ENCODE data around the gene FANCE. TPM values are rescaled to one million over a fixed set of nuclear protein-coding genes. Genes with fewer than 3 reads are reported as not detected.

The FANCE gene
- total and polyA plus RNA-seq, 2 experiments from 2014 or later: 5.4 to 25.5 TPM

GRCh38 chr6:35497571-35498421 lies 45.7 kb downstream of the FANCE start:
- H3K79me2 ChIP-seq (replicated peaks; ENCODE audit: insufficient read depth): peaks cover 33% of the 10 kb centered on the region
- TF ChIP-seq CREB1 (CRISPR knock-in tag; IDR thresholded peaks at IDR 0.05; ENCODE audit: low read depth): peak; percentile 8; the same call in 1 of the 2 replicates
- no peak for TF ChIP-seq NANOG (IDR thresholded peaks at IDR 0.05; ENCODE audit: borderline replicate concordance)
- peak; percentile 35; the same call in 1 of the 2 replicates for TF ChIP-seq ETS1 (IDR thresholded peaks at IDR 0.05)
- peak; percentile 47; the same call in 1 of the 2 replicates for TF ChIP-seq POLR2AphosphoS5 (IDR thresholded peaks at IDR 0.05; ENCODE audit: low read depth)
- peaks cover 11% of the 10 kb centered on the region; the same call in 1 of the 2 replicates for H4K20me1 ChIP-seq (replicated peaks; ENCODE audit: insufficient read depth)
- H3K27ac ChIP-seq (ENCODE audit: low read depth): peak overlapping the region; percentile 94
- 0 out of 2 replicates have a peak, but pooled peaks cover 11% of the 10 kb centered on the region for H3F3A ChIP-seq (replicated peaks; ENCODE audit: low read depth)
- peaks cover 5% of the 10 kb centered on the region; the same call in 1 of the 3 replicates for H3K36me3 Mint-ChIP-seq (ENCODE audit: low read depth)
- DNase-seq (ENCODE audit: low spot score): peak; percentile 90
- peak overlapping the region; percentile 88 for H3K4me3 ChIP-seq
- peaks cover 9% of the 10 kb centered on the region; the same call in 1 of the 2 replicates for H3K27me3 ChIP-seq (ENCODE audit: insufficient read depth)
- H3K9me3 Mint-ChIP-seq: no peaks in the 10 kb centered on the region; the same call in 2 of the 3 replicates
- H2AFZ ChIP-seq: 0 out of 2 replicates have a peak overlapping the region, but pooled peaks have one; percentile 14
- H3K4me3 Mint-ChIP-seq: peak overlapping the region; percentile 66
- ATAC-seq: peak; percentile 52
- no peaks in the 10 kb centered on the region for H3K9me2 ChIP-seq (ENCODE audit: insufficient read depth)
- no peaks in the 10 kb centered on the region for H3K36me3 ChIP-seq (ENCODE audit: insufficient read depth)
- peak overlapping the region; percentile 97 for H3K4me2 ChIP-seq
- H3K27me3 Mint-ChIP-seq (ENCODE audit: insufficient read depth, low read depth, poor library complexity): peaks cover 45% of the 10 kb centered on the region
- H3K4me1 ChIP-seq (ENCODE audit: insufficient read depth): peaks cover 50% of the 10 kb centered on the region
- peaks cover 53% of the 10 kb centered on the region for H3K4me1 Mint-ChIP-seq
- H3K27ac Mint-ChIP-seq: peak overlapping the region; percentile 86

- Histone ChIP-seq H3K36me3 (ENCODE audit: insufficient read depth) (no peaks in the 10 kb centered on the region), H2AFZ (0 out of 2 replicates have a peak overlapping the region, but pooled peaks have one; percentile 14), H3K4me2 (peak overlapping the region; percentile 97), H3K9me2 (ENCODE audit: insufficient read depth) (no peaks in the 10 kb centered on the region), H3K4me1 (ENCODE audit: insufficient read depth) (peaks cover 42% of the 10 kb centered on the region), H3K4me3 (peak overlapping the region; percentile 88), H3K27ac (ENCODE audit: low read depth) (peak overlapping the region; percentile 94; the same call in 1 of the 2 replicates), H4K20me1 (replicated peaks; ENCODE audit: insufficient read depth) (peaks cover 11% of the 10 kb centered on the region; the same call in 1 of the 2 replicates), H3F3A (replicated peaks; ENCODE audit: low read depth) (0 out of 2 replicates have a peak, but pooled peaks cover 12% of the 10 kb centered on the region), H3K27me3 (ENCODE audit: insufficient read depth) (peaks cover 9% of the 10 kb centered on the region; the same call in 1 of the 2 replicates), H3K79me2 (replicated peaks; ENCODE audit: insufficient read depth) (peaks cover 26% of the 10 kb centered on the region)
- Mint-ChIP-seq H3K9me3 (no peaks in the 10 kb centered on the region; the same call in 2 of the 3 replicates), H3K27me3 (ENCODE audit: insufficient read depth, low read depth, poor library complexity) (peaks cover 39% of the 10 kb centered on the region), H3K36me3 (ENCODE audit: low read depth) (peaks cover 5% of the 10 kb centered on the region; the same call in 1 of the 3 replicates), H3K27ac (peak overlapping the region; percentile 78; the same call in 1 of the 2 replicates), H3K4me1 (peaks cover 46% of the 10 kb centered on the region), H3K4me3 (peak overlapping the region; percentile 66)
- no peak; the same call in 2 of the 3 replicates for ATAC-seq
- no peak for DNase-seq (ENCODE audit: low spot score)
- no peak for TF ChIP-seq CTCF (conservative IDR thresholded peaks at IDR 0.05; ENCODE audit: low read depth in 2 of 2)
- no peak for TF ChIP-seq ETS1 (IDR thresholded peaks at IDR 0.05)
- no peak; the same call in 1 of the 2 replicates for TF ChIP-seq POLR2AphosphoS5 (IDR thresholded peaks at IDR 0.05; ENCODE audit: low read depth)
- TF ChIP-seq STAT1 (IDR thresholded peaks at IDR 0.05; ENCODE audit: unreplicated experiment): no peak
- TF ChIP-seq EZH2 (IDR thresholded peaks at IDR 0.05; ENCODE audit: low read depth, unreplicated experiment): no peak
- no peak for TF ChIP-seq CREB1 (CRISPR knock-in tag; IDR thresholded peaks at IDR 0.05; ENCODE audit: low read depth)
- TF ChIP-seq ZNF114 (CRISPR knock-in tag; IDR thresholded peaks at IDR 0.05): no peak
- no peak for TF ChIP-seq EZH2phosphoT487 (IDR thresholded peaks at IDR 0.05; ENCODE audit: unreplicated experiment)
- TF ChIP-seq ZNF331 (CRISPR knock-in tag; IDR thresholded peaks at IDR 0.05; ENCODE audit: low read depth): no peak
- TF ChIP-seq NANOG (IDR thresholded peaks at IDR 0.05; ENCODE audit: borderline replicate concordance): no peak
- no peak for TF ChIP-seq JUNB (IDR thresholded peaks at IDR 0.05; ENCODE audit: unreplicated experiment)
- no peak for TF ChIP-seq REST (IDR thresholded peaks at IDR 0.05; ENCODE audit: unreplicated experiment)
These were observed 46.4 kb downstream of the FANCE start for GRCh38 chr6:35498422-35499067.
